Ovary (tissue), 3 donors: ENCODE measurements around the gene TBC1D1.

ENCODE experiments used
- CTCF ChIP-seq, 3 donors: fragments of 450-650 bp in 2 of 3; fragments of 200-600 bp in 1 of 3; IDR thresholded peaks; one replicate each; pipeline versions ENCODE4 v1.5.1 to v1.8.0; 2016 to 2022; ENCODE audit warnings: antibody characterized with exemption in 3 of 3, mild to moderate bottlenecking in 1 of 3
- EP300 ChIP-seq: sonication (generic); formaldehyde crosslinking; IDR thresholded peaks from one replicate; pipeline ENCODE4 v1.6.1; 2017; ENCODE audit warnings: antibody characterized with exemption
- POLR2A ChIP-seq: fragments of 450-650 bp; IDR thresholded peaks from one replicate; pipeline ENCODE4 v1.6.1; 2017; ENCODE audit warnings: antibody characterized with exemption, mild to moderate bottlenecking, moderate library complexity
- donor health status: DM: no; HTN: no; CAD: no.

GRCh38 chr4:38069271-38069760 is 178.4 kb downstream of the TBC1D1 start:
- no peak for TF ChIP-seq EP300
- TF ChIP-seq CTCF (IDR thresholded peaks at IDR 0.05) = peak; percentile 52 to 89 (median 75)
- TF ChIP-seq POLR2A = no peak
